HG03103 (cell line): ENCODE data around the gene NRP2.

Source experiments
- ATAC-seq: cut with Tn5 transposase; IDR thresholded peaks from one replicate; pipeline ENCODE4 v1.9.1; 2021; ENCODE audit warnings: low read depth; ENCODE audit not compliant: unreplicated experiment

NRP2 gene

DNA sequence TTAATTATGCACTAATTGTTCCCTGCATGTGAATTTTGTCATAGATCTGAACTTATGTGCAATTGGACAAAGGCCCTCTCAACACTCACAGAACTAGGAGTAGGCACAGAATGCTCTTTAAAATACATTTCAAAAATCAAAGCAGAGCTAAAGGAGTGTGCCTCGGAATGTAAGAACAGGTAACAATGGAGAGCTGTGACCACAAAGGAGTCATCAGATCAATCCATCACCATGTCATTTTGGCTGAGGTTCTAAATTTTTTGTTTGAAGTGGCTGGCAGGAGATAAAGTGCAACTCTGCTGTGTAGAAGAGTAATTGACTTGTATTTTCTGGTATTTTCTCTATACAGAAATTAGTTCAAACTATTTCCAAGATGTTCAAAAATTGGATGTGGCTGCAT is 155.4 kb downstream of the NRP2 start:
- ATAC-seq: no peak

GRCh38 chr2:205845446-205845845 is 163.1 kb downstream of the NRP2 start:
- ATAC-seq: no peak
